Activated CD8-positive, alpha-beta memory T cell treated with anti-CD3 and anti-CD28 coated beads, Interleukin-2, amount 10 ng/mL, durations not matched to agents 7 days and 5 days (primary cell): ENCODE results near the gene FOLH1. TPM values are rescaled to one million over a fixed set of nuclear protein-coding genes. Genes with fewer than 3 reads are reported as not detected.
"Not testable (repeated sequence)": the region's sequence is repeated elsewhere in the genome, so short reads cannot be mapped to it uniquely, and the experiment has no call there.

Experiments used
- ATAC-seq: fragments of 150-1000 bp; cut with Tn5 transposase; one replicate; pipeline ENCODE4 v1.10.0; 2021; ENCODE audit warnings: moderate library complexity
- CTCF ChIA-PET: fragments of 350-600 bp; sonication (Branson Sonifier 250); formaldehyde crosslinking; loops from one replicate; lab custom pipeline; 2021; ENCODE audit warnings: antibody characterized with exemption; lab: Charles Lee
- DNase-seq: peaks from one replicate; pipeline ENCODE4 v3.0.0-alpha.2; 2020
- H3K27ac Mint-ChIP-seq: one replicate; pipeline ENCODE4 v1.8.0; 2021; ENCODE audit warnings: mild to moderate bottlenecking, mixed read lengths
- H3K27me3 Mint-ChIP-seq: one replicate; pipeline ENCODE4 v1.8.0; 2021; ENCODE audit warnings: mixed read lengths
- H3K36me3 Mint-ChIP-seq: one replicate; pipeline ENCODE4 v1.8.0; 2021; ENCODE audit warnings: mild to moderate bottlenecking, mixed read lengths
- H3K4me1 Mint-ChIP-seq: one replicate; pipeline ENCODE4 v1.8.0; 2021; ENCODE audit warnings: mixed read lengths
- H3K4me3 Mint-ChIP-seq: one replicate; pipeline ENCODE4 v1.8.0; 2021; ENCODE audit warnings: mild to moderate bottlenecking, moderate library complexity, mixed read lengths
- H3K9me3 Mint-ChIP-seq: one replicate; pipeline ENCODE4 v1.8.0; 2022; ENCODE audit warnings: low read depth, mixed read lengths
- total RNA-seq, 2 experiments: library from RNA; stranded (reverse); gene quantifications; one replicate each; pipeline ENCODE4 v1.2.3, GENCODE V29; 2021

Gene FOLH1
- total RNA-seq, 2 experiments from 2014 or later, result not detected

- H3K27me3 Mint-ChIP-seq, result no peaks in the 10 kb centered on the region
- DNase-seq, result no peak
Measured at GRCh38 chr11:49151211-49151610, 57.2 kb downstream of the FOLH1 start.

GRCh38 chr11:49102356-49102755 is 106.0 kb downstream of the FOLH1 start:
- ATAC-seq, CTCF ChIA-PET, DNase-seq, H3K4me3 Mint-ChIP-seq, H3K4me1 Mint-ChIP-seq, H3K27ac Mint-ChIP-seq, H3K9me3 Mint-ChIP-seq, H3K27me3 Mint-ChIP-seq, H3K36me3 Mint-ChIP-seq: not testable (repeated sequence)

More at GRCh38 chr11:49151211-49151610, 57.2 kb downstream of the FOLH1 start:
- CTCF ChIA-PET, result no interaction called here
- no peak for ATAC-seq
- Mint-ChIP-seq H3K4me3 (no peak overlapping the region), H3K36me3 (no peaks in the 10 kb centered on the region), H3K27ac (no peak overlapping the region), H3K9me3 (no peaks in the 10 kb centered on the region), H3K4me1 (no peaks in the 10 kb centered on the region)

Other genes starting within 250 kb of the FOLH1 start
- gene TRIM51G, start 224.7 kb downstream of the FOLH1 start, total RNA-seq, result not detected
- gene TRIM49B, start 179.8 kb downstream of the FOLH1 start, total RNA-seq, result not detected
- gene TRIM64C, start 149.5 kb downstream of the FOLH1 start, total RNA-seq, result not detected